NCI-H146 (cell line): Measurements from ENCODE around the gene ARHGAP45.
"Not testable (repeated sequence)": the region's sequence is repeated elsewhere in the genome, so short reads cannot be mapped to it uniquely, and the experiment has no call there.

Experiments used
- DNase-seq: peaks from one replicate; lab custom pipeline; 2025; lab: John Stamatoyannopoulos, UW

ARHGAP45 gene

DNA sequence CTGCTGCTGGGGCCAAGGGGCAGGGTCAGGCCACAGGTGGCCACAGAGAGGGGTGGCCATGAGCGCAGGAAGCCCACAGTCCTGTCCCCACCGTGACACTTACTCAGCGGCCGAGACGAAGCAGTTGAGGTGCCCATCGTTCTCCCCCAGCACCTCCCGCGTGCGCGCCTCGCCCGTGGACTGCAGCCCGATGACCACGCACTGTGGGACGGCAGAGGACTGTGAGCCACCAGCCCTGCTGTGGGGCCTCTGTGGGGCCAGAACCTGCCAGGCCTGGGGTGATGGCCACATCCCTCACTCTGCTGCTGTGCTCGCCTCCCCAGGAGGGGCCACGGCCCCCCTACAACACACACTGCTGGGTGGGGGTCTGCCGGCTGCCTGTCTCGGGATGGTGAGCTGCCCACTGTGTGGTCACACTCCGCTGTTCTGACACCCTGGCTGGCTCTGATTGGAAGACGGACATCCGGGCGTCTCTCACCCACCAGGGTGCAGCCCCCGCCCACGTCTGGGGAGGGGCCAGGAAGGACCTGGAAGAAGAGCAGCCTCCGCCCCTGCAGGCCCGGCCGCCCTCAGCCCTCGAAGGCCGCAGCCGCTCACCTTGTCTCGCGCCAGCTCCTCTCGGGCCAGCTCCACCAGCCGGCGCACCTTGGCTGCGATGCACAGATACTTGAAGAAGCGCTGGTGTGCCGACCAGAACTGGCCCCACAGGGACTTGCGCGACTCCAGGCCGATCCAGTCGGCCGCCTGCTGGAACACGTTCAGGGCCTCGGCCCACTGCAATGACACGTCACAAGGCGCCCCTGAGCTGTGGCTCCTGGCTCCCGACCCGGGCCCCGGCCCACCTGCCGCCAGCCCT, 50.0 kb downstream of the ARHGAP45 start:
- DNase-seq = no peak

DNA sequence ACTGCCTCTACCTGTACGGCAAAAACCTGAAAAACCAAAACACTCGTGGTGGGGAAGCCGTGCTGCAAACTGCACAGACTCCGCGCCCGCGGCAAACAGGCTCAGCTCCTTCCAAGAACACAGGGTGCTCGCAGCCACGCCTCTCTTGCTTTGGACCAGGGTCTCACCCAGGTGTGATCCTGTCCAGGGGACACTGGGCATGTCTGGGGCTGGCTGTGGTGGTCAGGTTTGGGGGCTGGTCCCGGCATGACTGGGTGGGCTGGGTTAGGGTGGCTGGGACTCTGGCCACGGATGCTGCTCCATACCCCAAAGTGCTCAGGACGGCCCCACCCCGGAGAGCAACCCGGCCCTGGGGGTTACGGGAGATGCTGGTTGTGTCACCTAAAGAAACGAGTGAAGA, 50.7 kb downstream of the ARHGAP45 start:
- no peak for DNase-seq

GRCh38 chr19:1118999-1119398, 52.0 kb downstream of the ARHGAP45 start:
- no peak for DNase-seq

GRCh38 chr19:1119475-1120217, 52.7 kb downstream of the ARHGAP45 start:
- no peak for DNase-seq

DNA sequence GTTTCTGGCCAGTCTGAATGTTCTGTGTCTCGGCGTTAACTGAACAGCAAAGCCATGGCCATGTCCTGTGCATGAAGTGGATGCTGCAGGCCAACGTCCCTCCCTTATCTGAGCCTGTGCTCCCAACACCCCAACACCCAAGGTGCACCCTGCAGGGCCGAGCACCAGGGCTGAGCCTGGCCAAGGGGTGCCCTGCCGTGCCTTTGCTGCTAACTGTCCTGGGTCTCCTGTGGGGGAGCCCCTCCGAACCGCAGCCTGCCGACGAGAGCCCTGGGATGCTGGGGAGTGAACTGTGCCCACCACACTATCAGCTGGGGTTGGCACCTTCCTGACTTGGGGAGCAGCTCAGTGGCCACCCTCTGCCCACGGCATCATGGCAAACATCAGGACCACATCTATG, 54.4 kb downstream of the ARHGAP45 start:
- no peak for DNase-seq

- no peak for DNase-seq
Observed at GRCh38 chr19:1122021-1122971, 55.3 kb downstream of the ARHGAP45 start.

DNA sequence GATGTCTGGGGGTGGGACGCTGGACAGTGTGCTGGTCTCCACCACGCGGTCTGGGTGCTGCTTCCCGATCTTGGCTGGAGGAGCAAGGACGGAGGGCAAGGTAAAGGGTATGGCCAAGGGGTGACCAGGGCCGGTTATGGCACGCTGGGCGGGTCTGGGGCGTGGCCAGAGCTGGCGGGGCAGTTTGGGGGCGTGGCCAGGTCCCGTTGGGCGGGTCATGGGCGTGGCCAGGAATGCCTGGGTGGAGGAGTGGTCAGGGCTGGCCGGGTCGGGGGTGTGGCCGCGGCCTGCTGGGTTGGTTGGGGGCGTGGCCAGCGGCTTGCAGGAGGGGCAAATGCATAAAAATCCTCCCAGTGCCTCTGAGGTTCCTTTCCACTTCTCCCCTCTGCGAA, 56.0 kb downstream of the ARHGAP45 start:
- no peak for DNase-seq

- DNase-seq = no peak
Observed at GRCh38 chr19:1123381-1123780, 56.4 kb downstream of the ARHGAP45 start.

DNA sequence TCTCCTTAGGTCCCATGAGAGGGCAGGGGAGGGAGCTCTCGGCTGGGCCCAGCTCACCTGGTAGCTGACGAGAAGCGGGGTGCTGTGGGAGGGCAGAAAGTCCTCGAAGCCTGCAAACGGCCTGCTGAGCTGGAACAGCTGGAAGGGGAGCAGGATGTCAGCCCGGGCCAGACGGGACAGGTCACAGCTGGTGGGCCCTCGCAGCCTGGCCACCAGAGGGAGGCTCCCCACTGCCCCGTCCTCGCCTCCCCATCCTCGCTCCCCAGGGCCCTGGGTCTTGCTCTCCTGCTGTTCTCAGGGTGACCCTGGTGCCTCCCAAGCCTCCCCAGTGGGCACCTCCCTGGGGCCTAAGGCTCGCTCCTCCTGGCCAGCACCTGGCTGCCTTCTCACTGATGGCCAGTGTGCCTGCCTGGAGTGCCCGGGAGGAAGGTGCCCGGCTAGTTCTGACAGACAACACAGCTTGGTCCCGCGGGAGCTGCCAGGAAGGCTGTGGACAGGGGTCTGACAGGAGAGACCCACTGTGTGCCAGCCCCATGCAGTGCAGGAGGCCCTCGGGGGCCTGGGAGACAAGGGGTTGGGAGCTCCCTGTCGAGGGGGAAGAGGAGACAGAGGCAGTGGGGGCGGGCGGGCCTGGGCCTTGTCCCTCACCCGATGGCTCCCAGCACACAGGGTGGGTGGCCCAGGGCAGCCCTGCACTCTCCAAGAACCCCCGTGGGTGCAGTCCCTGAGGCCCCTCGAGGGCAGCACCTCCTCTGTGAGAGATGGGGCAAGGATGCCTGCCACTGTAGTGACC, 57.1 kb downstream of the ARHGAP45 start:
- no peak for DNase-seq

DNA sequence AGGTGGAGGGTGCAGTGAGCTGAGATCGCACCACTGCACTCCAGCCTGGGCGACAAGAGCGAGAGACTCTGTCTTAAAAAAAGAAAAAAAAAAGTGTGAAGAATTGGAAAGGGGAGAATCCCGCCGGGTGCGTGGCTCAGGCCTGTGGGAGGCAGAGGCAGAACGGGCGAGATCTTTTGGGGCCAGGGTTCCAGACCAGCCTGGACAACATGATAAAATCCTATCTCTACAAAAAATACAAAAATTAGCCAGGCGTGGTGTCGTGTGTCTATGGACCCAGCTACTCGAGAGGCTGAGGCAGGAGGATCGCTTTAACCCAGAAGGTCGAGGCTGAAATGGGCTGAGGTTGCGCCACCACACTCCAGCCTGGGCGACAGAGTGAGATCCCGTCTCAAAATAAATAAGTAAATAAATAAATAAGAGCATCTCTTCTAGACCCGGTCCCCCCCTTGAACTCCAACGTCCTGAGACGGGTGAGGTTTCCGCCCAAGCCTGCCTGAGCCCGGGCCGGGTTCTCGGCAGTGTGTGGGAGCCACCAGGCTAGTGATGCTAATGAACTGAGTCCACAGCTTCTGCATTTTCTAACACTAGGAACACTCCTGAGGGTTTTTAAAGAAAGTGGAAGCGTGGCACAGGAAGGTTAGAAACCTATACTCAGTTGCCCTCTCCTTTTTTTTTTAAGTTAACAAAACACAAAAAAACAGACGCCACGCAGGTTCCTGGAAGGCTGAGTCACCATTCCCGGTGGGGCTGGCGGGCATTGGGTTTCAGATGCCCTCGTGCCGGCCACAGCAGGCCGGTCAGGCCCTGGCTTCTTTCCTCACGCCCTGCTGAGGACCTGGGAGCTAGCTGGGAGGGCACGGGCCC, 58.9 kb downstream of the ARHGAP45 start:
- no peak for DNase-seq

DNA sequence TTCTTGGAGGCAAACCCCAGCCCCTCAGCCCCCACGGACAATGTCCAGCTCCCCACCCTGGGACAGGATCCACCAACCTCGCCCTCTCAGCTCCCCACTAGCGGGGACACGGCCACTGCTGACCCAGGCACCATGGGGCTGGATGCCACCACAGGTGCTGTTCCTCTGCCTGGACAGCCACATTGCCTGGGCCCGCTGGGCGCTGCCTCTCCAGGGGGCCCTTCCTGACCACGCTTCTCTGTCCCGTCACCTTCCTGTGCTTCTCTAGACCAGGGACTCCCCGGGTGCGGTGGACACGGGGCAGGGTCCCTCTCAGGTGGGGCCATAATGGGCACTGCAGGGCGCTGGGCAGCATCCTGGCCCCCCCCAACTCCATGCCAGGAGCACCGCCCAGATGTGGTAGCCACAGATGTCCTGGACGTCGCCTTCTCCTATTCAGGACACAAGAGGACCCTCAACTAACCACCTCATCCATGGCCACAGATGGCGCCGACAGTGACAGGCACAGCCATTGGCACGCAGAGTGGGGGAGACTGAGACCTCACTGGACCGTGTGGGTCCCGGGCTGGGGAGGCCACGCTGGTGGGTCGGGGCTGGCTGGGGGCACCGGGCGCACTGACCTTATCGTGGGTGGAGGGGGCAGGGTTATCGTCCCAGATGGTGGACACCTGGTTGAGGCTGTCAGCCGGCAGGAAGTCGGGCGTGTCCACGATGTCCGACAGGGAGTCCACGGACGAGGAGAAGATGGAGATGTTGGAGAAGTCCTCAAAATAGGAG, 60.2 kb downstream of the ARHGAP45 start:
- no peak for DNase-seq

- no peak for DNase-seq
Observed at GRCh38 chr19:1128106-1128505, 61.1 kb downstream of the ARHGAP45 start.

DNA sequence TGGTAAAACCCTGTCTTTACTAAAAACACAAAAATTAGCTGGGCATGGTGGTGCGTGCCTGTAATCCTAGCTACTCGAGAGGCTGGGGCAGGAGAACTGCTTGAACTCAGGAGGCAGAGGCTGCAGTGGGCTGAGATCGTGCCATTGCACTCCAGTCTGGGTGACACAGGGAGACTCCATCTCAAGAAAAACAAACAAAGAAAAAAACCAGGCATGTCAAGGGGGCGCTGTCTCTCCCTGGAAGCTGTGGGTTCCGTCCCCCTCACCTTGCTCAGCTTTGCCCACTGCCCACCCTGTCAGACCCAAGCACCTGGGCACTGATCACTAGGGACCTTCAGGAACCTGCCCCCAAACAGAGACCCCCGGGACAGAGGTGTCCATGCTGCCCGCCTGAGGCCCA, 62.1 kb downstream of the ARHGAP45 start:
- DNase-seq = not testable (repeated sequence)

DNA sequence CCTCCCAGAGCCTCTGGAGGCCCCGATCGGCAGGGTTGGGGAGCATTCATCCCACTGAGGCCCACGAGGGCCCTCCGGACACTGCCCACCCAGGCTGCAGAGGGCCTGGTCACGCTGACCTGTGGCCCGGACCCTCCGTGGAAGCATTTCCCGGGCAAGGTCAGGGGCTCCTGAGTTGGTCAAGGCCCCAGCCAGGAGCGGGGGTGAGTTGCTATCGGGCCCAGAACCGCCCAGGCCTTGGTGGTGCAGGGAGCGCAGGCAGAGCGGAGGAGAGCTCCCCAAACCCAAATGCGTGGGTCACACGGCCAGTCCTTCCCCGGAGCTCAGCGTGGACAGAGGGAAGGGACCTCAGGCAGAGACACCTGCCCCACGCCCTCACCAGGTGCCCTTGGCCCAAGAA, 62.6 kb downstream of the ARHGAP45 start:
- DNase-seq = no peak

DNA sequence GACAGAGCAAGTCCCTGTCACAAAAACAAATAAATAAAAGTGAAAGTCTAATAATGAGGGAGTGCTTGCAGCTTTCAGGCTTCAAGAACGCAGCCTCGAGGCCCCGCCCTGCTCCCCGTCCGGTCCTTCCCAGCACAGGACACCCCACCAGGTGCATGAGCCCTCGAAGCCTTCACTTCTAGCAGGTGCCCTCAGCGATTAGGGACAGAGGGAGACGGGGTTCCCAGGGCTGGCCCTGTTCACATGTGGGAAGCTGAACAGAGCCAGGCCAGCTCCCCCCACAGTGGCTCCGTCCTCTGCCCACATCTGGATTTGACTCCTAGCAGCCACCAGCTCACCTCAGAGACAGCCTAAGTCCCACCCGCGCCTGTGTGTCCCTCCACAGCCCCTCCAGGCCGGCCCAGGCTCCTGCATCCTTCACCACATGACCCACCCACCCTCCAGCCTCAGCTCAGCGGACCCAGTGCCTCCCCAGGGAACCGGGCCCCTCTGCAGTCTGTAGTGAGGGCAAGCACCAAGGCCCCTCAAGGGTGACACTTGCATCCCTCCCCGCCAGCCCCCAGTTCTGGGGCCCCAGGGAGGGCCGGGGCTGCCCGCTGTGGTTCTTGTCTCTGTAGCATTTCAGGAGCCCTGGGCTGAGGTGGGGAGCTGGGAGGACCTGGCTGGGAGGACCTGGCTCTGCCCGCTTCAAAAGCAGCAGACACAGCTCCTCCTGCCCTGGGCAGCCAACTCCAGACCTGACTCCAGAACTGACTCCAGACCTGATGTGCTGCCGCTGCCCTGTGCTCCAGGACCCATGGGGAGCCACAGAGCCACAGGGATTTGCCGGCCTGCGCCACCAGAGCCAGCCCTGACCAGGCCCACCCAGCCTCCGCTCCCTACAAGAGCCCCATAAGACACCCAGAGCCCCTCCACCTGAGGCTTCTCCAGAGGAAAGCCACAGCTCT, 64.1 kb downstream of the ARHGAP45 start:
- no peak for DNase-seq

DNA sequence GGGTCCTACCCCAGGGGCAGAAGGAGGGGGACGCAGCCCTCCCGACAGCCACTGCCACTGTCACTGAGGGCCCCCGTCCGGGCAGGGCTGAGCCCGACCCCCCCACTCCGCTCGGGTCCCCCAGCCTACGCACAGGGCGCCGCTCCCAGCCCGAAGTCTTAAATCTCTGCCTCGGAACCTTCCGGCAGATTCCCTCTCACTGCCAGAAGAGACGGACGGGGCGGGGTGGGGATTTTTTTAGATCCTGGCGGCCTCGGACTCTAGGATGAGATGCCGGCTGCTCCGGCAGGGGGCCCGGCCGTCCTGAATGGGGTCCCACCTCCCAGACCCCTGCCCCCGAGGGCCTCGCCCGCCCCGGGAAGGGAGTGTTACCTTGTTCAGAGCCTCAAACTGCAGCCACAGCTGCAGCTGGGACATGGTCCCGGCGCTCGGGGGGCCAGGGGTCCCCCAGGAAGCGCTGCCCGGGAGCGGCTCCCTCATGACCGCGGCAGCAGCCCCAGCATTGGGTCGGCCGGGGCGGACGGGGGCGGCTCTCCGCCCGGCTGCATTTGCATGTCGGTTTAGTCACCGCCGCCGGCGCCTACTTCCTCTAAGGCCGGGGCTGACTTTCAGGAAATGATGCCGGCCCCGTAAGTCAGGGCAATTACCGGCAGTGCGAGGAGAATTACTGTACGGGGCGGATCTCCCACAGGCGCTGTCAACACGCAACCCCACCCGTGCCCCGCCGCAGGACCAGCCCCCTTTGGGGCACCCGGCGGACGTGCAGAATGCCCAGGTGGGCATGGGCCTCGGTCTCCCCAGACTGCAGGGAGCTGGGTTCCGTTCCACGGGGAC, 65.0 kb downstream of the ARHGAP45 start:
- no peak for DNase-seq

GRCh38 chr19:1132552-1133383, 65.8 kb downstream of the ARHGAP45 start:
- no peak for DNase-seq
